Suprapubic skin (tissue), 3 donors: ENCODE results near the gene FSTL4.

Experiments used
- CTCF ChIP-seq, 2 donors: fragments of 200-600 bp in 1 of 2; fragments of 450-650 bp in 1 of 2; sonication (generic) in 1 of 2; IDR thresholded peaks; one replicate each; pipeline ENCODE4 v1.5.1; 2016 to 2019; ENCODE audit warnings: antibody characterized with exemption in 2 of 2, mild to moderate bottlenecking in 1 of 2, moderate library complexity in 1 of 2
- POLR2A ChIP-seq, 2 donors: fragments of 450-650 bp; IDR thresholded peaks; one replicate each; pipeline ENCODE4 v1.6.1; 2017; ENCODE audit warnings: antibody characterized with exemption in 2 of 2, mild to moderate bottlenecking in 2 of 2, moderate library complexity in 2 of 2

GRCh38 chr5:133426264-133426663, 186.1 kb downstream of the FSTL4 start:
- TF ChIP-seq POLR2A (IDR thresholded peaks at IDR 0.05) (no peak), CTCF (IDR thresholded peaks at IDR 0.05) (no peak)
